ENCODE results near the gene FALEC. TPM values are rescaled to one million over a fixed set of nuclear protein-coding genes. Genes with fewer than 3 reads are reported as not detected.

FALEC gene
- polyA plus RNA-seq, 1 experiment: not detected

DNA sequence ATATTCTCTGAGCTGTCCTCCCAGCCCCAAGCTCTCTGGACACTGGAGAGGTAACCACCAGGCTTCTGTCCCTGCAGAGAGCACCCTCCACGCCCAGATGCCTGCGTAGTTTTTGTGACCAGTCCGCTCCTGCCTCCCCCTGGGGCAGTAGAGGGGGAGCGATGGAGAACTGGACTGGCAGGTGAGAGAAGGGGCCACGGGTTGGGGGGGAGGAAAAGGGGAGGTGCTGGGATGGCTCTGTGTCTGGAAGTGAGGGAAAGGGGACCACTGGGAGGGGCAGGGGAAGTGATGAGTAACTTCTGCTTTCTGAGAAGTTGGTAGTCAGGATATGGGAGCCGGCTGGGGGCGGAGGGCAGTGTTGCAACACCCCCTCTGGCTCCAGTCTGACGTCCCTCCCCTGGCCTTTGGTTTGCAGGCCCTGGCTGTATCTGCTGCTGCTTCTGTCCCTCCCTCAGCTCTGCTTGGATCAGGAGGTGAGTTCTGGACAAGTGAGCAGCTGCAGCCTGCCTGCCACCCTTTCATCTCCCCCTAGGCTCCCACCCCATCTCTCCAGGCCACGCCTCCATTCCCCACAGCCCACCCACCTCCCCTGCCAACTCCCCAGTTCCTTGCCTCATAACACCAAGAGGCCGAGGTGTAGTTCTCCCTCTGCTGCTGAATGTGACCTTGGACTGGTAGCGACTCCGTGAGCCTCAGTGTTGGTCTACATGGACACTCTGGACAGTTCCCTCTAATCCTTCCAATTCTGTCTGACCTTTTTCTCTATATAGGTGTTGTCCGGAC is 36.8 kb downstream of the FALEC start:
- peak; percentile 71 for DNase-seq (ENCODE audit: low read depth)
- TF ChIP-seq, protein P1, sequence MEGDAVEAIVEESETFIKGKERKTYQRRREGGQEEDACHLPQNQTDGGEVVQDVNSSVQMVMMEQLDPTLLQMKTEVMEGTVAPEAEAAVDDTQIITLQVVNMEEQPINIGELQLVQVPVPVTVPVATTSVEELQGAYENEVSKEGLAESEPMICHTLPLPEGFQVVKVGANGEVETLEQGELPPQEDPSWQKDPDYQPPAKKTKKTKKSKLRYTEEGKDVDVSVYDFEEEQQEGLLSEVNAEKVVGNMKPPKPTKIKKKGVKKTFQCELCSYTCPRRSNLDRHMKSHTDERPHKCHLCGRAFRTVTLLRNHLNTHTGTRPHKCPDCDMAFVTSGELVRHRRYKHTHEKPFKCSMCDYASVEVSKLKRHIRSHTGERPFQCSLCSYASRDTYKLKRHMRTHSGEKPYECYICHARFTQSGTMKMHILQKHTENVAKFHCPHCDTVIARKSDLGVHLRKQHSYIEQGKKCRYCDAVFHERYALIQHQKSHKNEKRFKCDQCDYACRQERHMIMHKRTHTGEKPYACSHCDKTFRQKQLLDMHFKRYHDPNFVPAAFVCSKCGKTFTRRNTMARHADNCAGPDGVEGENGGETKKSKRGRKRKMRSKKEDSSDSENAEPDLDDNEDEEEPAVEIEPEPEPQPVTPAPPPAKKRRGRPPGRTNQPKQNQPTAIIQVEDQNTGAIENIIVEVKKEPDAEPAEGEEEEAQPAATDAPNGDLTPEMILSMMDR (IDR thresholded peaks at IDR 0.05; ENCODE audit: insufficient read depth, low read depth, low read length): no peak
- no peak overlapping the region for H3K4me3 ChIP-seq (ENCODE audit: low read depth, low read length)
- H3K36me3 ChIP-seq (ENCODE audit: control insufficient read depth, insufficient read depth, low read length): peaks cover 4% of the 10 kb centered on the region
- CTCF ChIA-PET: interaction anchor here (1.2 to 6.2 kb wide), 5 partner anchors 7 to 427 kb away, joined by 5 to 43 read pairs (median 7); no protein-coding TSS in a partner anchor
- POLR2A ChIA-PET: interaction anchor here (0.6 to 0.7 kb wide), 2 partner anchors 77 to 985 kb away, joined by 3 to 5 read pairs; no protein-coding TSS in a partner anchor
- H3K27me3 ChIP-seq (ENCODE audit: control insufficient read depth, insufficient read depth, low read length): no peaks in the 10 kb centered on the region

DNA sequence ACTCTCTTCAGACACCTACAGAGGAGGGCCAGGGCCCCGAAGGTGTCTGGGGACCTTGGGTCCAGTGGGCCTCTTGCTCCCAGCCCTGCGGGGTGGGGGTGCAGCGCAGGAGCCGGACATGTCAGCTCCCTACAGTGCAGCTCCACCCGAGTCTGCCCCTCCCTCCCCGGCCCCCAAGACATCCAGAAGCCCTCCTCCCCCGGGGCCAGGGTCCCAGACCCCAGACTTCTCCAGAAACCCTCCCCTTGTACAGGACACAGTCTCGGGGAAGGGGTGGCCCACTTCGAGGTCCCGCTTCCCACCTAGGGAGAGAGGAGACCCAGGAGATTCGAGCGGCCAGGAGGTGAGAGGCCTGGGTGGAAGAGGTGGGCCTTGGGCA is 37.3 kb downstream of the FALEC start:
- DNase-seq (ENCODE audit: low read depth): no peak
- TF ChIP-seq, protein P1 (IDR thresholded peaks at IDR 0.05; ENCODE audit: insufficient read depth, low read depth, low read length): no peak
- Histone ChIP-seq H3K4me3 (ENCODE audit: low read depth, low read length) (no peak overlapping the region), H3K36me3 (ENCODE audit: control insufficient read depth, insufficient read depth, low read length) (peaks cover 6% of the 10 kb centered on the region), H3K27me3 (ENCODE audit: control insufficient read depth, insufficient read depth, low read length) (no peaks in the 10 kb centered on the region)
- CTCF ChIA-PET: interaction anchor here (1.2 to 6.2 kb wide), 4 partner anchors 7 to 427 kb away, joined by 5 to 43 read pairs (median 8); no protein-coding TSS in a partner anchor
- POLR2A ChIA-PET: no interaction called here

DNA sequence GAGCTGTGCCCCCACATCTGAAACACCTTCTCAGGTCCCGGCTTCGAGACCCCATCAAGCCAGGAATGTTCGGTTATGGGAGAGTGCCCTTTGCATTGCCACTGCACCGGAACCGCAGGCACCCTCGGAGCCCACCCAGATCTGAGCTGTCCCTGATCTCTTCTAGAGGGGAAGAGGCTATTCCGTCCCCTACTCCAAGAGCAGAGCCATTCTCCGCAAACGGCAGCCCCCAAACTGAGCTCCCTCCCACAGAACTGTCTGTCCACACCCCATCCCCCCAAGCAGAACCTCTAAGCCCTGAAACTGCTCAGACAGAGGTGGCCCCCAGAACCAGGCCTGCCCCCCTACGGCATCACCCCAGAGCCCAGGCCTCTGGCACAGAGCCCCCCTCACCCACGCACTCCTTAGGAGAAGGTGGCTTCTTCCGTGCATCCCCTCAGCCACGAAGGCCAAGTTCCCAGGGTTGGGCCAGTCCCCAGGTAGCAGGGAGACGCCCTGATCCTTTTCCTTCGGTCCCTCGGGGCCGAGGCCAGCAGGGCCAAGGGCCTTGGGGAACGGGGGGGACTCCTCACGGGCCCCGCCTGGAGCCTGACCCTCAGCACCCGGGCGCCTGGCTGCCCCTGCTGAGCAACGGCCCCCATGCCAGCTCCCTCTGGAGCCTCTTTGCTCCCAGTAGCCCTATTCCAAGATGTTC is 38.0 kb downstream of the FALEC start:
- TF ChIP-seq, protein P1 (IDR thresholded peaks at IDR 0.05; ENCODE audit: insufficient read depth, low read depth, low read length): no peak
- no peak for DNase-seq (ENCODE audit: low read depth)
- CTCF ChIA-PET: interaction anchor here (2.3 kb wide), 1 partner anchor 426 kb away, joined by 5 read pairs; no protein-coding TSS in a partner anchor
- Histone ChIP-seq H3K4me3 (ENCODE audit: low read depth, low read length) (no peak overlapping the region), H3K27me3 (ENCODE audit: control insufficient read depth, insufficient read depth, low read length) (no peaks in the 10 kb centered on the region), H3K36me3 (ENCODE audit: control insufficient read depth, insufficient read depth, low read length) (peaks cover 6% of the 10 kb centered on the region)
- POLR2A ChIA-PET: no interaction called here

DNA sequence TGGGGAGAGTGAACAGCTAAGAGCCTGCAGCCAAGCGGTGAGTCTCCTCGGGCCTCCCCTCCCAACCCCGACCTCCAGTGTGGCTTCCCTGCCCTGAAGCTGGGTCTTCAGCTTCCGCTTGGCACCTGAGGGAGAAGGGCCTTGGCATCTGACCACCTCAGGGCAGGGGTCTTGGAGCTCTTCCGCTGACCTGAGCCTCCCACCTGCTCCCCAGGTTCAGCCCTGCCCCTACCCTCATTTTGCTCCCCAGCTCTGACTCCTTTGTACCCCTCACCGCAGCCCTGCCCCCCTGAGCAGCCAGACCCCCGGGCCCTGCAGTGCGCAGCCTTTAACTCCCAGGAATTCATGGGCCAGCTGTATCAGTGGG is 38.5 kb downstream of the FALEC start:
- Histone ChIP-seq H3K4me3 (ENCODE audit: low read depth, low read length) (no peak overlapping the region), H3K27me3 (ENCODE audit: control insufficient read depth, insufficient read depth, low read length) (no peaks in the 10 kb centered on the region), H3K36me3 (ENCODE audit: control insufficient read depth, insufficient read depth, low read length) (peaks cover 6% of the 10 kb centered on the region)
- TF ChIP-seq, protein P1 (IDR thresholded peaks at IDR 0.05; ENCODE audit: insufficient read depth, low read depth, low read length): no peak
- ChIA-PET POLR2A (no interaction called here), CTCF (no interaction called here)
- no peak for DNase-seq (ENCODE audit: low read depth)

DNA sequence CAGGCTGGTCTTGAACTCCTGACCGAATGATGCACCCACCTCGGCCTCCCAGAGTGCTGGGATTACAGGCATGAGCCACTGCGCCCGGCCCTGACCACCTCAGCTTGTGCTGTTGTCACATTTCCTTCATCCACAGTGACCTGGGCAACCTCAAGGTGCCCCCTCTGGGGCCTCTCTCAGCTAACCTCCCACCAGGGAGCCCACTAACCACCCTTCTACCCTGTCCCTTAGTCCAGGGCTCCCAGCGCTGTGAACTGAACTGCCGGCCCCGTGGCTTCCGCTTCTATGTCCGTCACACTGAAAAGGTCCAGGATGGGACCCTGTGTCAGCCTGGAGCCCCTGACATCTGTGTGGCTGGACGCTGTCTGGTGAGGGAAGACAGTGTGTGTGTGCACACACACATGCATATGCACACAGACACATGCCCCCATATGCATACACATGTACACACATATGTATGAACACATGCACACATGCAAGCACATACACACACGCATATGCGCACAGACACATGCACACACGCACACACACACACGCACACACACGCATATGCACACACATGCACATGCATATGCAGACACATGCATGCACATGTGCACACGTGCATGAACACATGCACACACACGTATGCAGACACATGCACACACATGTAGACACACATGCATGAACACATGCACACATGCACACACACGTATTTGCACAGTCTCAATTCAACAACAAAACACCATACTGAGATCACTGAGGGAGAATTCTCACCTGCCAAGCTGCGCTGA is 39.8 kb downstream of the FALEC start:
- no peak for DNase-seq (ENCODE audit: low read depth)
- CTCF ChIA-PET: no interaction called here
- POLR2A ChIA-PET: no interaction called here
- TF ChIP-seq, protein P1 (IDR thresholded peaks at IDR 0.05; ENCODE audit: insufficient read depth, low read depth, low read length): no peak
- Histone ChIP-seq H3K27me3 (ENCODE audit: control insufficient read depth, insufficient read depth, low read length) (no peaks in the 10 kb centered on the region), H3K36me3 (ENCODE audit: control insufficient read depth, insufficient read depth, low read length) (peaks cover 6% of the 10 kb centered on the region), H3K4me3 (ENCODE audit: low read depth, low read length) (no peak overlapping the region)

All from BJ (cell line).